Erythroblast (primary cell): Measurements from ENCODE around the gene CASP8.

Experiments used
- GATA1 ChIP-seq: IDR thresholded peaks from 2 replicates; pipeline ENCODE4 v1.6.1; 2011; ENCODE audit warnings: low read depth, mild to moderate bottlenecking, control low read depth, low read length, moderate library complexity
- POLR2A ChIP-seq: IDR thresholded peaks from 2 replicates; pipeline ENCODE4 v1.6.1; 2011; ENCODE audit warnings: mild to moderate bottlenecking, low read length

DNA sequence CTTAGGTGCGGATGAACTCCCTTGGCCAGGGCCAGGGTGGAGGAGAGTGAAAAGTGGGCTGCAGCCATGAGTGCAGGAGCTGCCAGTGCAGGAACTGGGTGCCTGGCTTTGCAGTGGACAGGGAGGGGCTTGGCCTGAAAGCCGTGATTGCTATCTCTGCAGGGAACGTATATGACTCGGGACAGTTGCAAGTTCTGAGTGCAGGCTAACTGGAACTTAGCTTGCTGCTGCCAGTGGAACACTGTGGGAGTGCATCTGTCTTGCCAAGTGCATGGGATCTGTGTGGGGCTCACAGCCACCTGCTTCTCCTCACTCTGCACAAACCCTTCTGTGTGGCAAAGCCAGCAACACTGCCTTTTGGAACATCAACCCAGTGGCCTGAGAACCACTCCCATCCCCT lies 59.9 kb downstream of the CASP8 start:
- no peak for TF ChIP-seq POLR2A
- no peak for TF ChIP-seq GATA1
